HG03521 (cell line): ENCODE measurements around the gene STYX.
"Not testable (repeated sequence)": the region's sequence is repeated elsewhere in the genome, so short reads cannot be mapped to it uniquely, and the experiment has no call there.

Source experiments
- ATAC-seq: cut with Tn5 transposase; IDR thresholded peaks from one replicate; pipeline ENCODE4 v1.9.1; 2021; ENCODE audit warnings: mild to moderate bottlenecking, moderate library complexity; ENCODE audit not compliant: unreplicated experiment

The STYX gene

GRCh38 chr14:52723514-52724359 lies 6.2 kb upstream of the STYX start:
- ATAC-seq: no peak

DNA sequence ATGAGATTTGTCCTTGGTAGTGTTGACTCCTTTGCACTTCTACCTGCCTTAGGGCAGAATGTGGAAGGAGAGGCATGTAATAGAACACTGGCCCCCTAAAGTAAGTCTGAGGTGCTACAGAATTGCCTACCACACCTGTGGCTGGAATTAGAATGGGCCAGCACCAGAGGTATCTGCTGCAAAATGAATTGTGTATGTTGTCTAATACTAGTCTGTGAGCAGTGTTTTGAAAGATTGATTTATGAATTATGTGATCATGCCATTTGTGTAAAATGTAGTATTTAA lies 5.7 kb upstream of the STYX start:
- no peak for ATAC-seq

GRCh38 chr14:52727509-52727908 lies 2.5 kb upstream of the STYX start:
- ATAC-seq: not testable (repeated sequence)

DNA sequence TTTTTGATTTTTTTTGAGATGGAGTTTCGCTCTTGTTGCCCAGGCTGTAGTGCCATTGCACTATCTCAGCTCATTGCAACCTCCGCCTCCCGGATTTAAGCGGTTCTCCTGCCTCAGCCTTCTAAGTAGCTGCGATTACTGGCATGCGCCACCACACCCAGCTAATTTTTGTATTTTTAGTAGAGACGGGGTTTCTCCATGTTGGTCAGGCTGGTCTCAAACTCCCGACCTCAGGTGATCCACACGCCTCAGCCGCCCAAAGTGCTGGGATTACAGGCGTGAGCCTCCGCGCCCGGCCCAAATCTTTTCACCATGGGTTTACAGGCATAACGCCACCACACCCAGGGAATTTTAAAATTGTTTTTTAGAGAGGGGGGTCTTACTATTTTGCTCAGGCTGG lies 931 bp upstream of the STYX start:
- ATAC-seq: not testable (repeated sequence)

GRCh38 chr14:52729585-52729924 lies 411 bp upstream of the STYX start:
- ATAC-seq: no peak

GRCh38 chr14:52730709-52731111 lies 744 bp downstream of the STYX start:
- ATAC-seq: no peak

DNA sequence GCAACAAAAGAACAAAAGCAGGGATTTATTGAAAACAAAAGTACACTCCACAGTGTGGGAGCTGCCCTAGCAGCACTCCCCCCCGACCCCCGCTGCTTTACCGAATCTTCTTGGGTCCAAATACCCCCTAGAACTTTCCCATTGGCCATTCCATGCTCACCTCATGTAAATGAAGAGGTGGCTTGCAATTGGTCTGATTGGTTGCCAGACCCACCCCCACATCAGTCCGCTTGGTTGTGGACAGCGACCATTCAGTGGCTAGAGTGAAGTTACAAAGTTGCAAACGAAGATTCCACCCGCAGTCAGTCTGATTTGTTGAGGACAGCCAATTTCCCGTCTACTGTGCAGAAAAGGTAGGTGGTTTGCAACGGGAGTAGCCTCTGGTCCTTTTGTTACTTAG lies 3.9 kb downstream of the STYX start:
- no peak for ATAC-seq

DNA sequence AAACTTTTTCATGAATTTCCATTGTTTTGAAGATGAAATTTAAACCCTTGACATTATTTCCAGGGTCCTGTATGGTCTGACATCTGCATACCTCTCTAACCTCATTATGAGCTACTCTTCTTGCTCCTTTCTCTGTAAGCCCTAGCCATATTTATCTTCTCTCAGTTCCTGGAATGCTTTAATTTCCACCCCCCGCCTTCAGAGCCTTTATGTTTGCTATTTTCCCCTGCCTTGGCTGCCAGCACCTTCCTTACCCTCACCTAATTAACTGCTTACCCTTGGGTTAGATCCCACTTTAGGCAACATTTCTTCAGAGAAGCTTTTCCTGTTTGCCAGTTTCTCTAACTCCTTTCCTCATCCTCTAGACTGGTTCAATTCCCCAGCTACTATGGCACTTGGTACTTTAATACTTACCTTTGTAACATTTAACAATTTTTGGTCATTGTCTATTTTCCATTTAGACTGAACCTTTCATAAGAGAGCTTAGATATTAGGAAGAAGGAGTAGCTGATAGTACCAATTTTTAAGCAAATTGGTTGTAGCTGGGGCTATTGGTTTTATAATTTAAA lies 6.0 kb downstream of the STYX start:
- ATAC-seq: no peak

- ATAC-seq: no peak
Observed at GRCh38 chr14:52738409-52738808, 8.4 kb downstream of the STYX start.

DNA sequence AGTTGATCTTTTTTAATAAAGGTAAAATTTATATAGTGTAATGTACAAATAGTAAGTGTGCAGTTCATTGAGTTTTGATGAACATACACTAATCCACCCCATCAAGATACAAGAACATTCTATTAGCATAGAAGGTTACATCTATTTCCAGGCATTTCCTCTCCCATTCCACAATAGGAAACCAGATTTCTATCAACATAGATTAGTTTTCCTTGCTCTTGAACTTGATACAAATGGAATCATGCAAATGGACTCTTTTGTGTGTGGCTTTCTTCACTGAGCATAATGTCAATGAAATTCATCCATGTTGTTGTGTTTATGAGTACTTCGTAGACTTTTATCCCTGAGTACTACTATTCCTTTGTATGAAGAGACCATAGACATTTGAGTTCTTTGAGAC lies 10.8 kb downstream of the STYX start:
- ATAC-seq: no peak

DNA sequence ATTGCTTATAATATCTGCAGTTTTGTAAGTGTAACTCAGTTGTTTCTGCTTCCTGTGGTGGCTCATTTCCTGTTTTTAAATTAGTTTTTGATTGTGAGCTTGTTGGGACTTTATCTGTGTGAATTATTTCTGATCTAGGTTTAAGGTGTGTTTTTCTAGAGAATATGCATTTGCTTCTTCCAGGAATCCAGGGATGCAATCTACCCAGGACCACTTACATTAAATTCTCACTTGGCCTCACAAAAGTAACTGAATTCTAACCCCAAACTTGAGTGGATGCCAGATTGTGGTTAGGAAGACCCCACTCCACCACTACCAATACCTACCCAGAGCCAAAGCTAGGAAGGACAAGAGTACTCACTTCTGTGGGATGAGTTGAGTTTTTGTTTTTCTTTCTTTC lies 11.9 kb downstream of the STYX start:
- no peak for ATAC-seq

DNA sequence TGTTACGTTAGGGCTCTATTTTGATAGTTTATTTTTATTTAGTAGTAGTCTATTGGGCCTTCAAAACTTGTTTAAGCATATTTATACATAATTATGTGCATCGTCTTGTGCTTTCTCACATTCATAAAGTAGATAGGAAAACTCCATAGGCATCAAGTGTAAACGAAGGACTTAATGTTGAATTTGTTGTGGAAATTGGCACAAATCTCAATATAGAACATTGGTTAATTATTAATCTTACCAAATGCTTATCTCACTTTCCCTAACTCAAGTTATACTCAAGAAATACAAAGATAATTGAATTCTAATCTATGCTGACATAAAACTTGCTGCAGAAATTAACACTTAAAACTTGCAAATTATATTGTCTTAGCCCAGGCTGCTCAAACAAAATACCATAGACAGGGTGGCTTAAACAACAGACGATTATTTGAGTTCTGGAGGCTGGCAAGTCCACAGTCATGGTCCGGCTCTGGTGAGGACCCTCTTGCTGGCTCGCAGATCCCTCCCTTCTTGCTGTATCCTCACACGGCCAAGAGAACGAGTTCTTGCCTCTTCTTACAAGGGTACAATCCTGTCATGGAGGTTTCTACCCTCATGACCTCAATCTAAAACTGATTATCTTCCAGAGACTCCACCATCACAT lies 18.8 kb downstream of the STYX start:
- no peak for ATAC-seq

DNA sequence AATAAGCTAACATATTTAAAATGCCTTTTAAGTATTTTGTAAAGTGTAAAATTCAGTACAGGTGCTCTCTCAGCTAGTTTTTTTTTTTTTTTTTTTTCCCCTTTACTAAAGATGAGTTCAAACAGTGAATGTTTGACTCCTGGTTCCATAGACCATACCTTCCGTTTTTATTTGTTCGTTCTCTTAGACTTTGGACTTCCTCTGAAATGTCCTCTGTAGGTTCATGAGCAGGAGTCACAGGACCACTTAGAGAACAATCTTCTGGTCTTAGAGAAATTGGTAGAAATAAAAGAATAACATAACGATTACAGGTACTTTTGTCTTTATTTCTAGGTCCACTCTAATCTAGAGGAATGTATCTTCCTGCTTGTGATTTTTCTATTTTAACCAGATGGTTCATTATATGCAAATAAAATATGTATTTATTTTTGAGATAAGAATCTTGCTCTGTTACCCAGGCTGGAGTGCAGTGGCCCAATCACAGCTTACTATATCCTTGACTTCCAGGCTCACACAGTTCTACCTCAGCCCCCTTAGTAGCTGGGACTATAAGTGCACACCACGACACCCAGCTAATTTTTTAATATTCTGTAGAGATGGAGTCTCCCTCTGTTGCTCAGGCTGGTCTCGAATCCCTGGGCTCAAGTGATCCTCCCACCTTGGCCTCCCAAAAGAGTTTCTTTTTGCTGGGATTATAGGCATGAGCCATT lies 25.8 kb downstream of the STYX start:
- ATAC-seq: no peak

DNA sequence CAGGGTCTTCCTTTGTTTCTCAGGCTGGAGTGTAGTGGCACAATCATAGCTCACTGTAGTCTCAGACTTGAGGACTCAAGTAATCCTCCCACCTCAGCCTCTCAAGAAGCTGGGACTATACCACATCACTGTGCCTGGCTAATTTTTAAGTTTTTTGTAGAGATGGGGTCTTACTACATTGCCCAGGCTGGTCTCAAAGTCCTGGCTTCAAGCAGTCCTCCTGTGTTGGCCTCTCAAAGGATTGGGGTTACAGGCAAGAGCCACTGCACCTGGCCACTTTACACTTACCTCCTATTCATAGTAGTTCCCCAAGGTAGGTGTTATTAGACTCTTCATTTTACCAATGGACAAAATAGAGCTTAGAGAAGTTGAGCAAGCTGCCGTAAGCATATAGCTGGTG lies 29.2 kb downstream of the STYX start:
- ATAC-seq: no peak

DNA sequence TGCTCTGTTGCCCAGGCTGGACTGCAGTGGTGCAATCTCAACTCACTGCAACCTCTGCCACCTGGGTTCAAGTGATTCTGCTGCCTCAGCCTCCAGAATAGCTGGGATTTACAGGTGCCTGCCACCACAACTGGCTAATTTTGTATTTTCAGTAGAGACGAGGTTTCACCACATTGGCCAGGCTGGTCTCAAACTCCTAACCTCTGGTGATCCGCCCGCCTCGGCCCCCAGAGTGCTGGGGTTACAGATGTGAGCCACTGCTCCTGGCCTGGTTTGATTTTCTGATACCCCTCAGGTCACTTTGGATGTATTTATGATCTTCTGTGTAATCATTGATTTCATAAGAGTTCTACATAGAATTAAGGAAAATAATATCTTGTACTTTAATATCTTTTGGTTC lies 33.0 kb downstream of the STYX start:
- not testable (repeated sequence) for ATAC-seq

DNA sequence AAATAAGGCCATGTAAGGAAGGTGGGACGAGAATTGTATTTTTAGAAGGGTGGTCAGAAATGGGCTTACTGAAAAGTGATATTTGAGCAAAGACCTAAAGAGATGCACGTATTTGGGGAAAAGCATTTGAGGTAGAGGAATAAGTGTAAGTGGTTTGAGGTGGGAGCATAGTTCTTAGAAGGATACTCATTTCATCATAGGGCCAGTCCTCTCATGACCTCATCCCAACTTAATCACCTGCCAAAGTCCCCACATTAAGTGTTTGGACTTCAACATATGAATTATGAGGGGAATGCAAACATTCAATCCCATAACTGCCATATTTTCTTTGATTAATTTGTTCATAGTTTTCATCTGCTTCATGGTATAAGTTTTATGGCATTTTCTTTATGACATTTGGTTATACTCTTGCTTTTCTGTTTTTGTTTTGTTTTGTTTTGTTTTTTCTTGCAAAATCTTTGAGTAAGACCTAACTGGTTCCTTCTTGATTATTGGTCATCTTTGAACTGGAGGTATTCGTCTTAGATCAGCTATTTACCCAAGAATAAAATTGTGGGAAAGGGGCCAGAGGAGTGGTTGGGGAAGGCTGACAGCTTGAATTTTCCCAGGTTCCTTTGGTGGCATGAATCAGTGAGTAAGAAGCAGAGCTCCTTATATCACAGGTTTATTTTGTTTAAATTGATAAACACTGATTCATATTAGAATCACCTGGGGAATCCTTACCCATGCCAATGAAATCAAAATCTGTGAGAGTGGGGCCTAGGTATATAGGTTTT lies 37.3 kb downstream of the STYX start:
- no peak for ATAC-seq

- ATAC-seq: no peak
Observed at GRCh38 chr14:52769887-52770286, 39.9 kb downstream of the STYX start.

DNA sequence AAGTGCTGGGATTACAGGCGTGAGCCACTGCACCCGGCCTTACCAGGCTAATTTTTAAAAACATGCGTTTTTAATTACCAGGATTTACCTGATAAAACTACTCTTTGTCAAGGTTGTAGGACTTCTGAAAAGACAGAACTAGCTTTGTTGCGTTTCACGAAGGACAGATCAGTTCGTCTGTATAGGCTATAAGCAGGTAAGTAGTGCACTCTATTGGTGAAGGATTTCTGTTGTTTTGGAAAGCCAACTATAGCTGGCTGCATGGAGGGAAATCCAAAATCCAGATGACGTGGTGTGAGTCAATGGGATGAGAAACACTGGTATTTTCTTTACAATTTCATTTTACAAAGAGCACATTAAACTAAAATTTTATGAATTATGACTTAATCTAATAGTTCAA lies 46.9 kb downstream of the STYX start:
- no peak for ATAC-seq

GRCh38 chr14:52778702-52779101 lies 48.7 kb downstream of the STYX start:
- ATAC-seq: no peak

- ATAC-seq: no peak
Observed at GRCh38 chr14:52780893-52781292, 50.9 kb downstream of the STYX start.

GRCh38 chr14:52781629-52782028 lies 51.7 kb downstream of the STYX start:
- no peak for ATAC-seq
